ENCODE results near the gene P3H1.
A peak's percentile ranks its signal among the peaks of the same experiment; 100 is the strongest.
"Not testable (repeated sequence)": the region's sequence is repeated elsewhere in the genome, so short reads cannot be mapped to it uniquely, and the experiment has no call there.

P3H1 gene, protein sequence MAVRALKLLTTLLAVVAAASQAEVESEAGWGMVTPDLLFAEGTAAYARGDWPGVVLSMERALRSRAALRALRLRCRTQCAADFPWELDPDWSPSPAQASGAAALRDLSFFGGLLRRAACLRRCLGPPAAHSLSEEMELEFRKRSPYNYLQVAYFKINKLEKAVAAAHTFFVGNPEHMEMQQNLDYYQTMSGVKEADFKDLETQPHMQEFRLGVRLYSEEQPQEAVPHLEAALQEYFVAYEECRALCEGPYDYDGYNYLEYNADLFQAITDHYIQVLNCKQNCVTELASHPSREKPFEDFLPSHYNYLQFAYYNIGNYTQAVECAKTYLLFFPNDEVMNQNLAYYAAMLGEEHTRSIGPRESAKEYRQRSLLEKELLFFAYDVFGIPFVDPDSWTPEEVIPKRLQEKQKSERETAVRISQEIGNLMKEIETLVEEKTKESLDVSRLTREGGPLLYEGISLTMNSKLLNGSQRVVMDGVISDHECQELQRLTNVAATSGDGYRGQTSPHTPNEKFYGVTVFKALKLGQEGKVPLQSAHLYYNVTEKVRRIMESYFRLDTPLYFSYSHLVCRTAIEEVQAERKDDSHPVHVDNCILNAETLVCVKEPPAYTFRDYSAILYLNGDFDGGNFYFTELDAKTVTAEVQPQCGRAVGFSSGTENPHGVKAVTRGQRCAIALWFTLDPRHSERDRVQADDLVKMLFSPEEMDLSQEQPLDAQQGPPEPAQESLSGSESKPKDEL

DNA sequence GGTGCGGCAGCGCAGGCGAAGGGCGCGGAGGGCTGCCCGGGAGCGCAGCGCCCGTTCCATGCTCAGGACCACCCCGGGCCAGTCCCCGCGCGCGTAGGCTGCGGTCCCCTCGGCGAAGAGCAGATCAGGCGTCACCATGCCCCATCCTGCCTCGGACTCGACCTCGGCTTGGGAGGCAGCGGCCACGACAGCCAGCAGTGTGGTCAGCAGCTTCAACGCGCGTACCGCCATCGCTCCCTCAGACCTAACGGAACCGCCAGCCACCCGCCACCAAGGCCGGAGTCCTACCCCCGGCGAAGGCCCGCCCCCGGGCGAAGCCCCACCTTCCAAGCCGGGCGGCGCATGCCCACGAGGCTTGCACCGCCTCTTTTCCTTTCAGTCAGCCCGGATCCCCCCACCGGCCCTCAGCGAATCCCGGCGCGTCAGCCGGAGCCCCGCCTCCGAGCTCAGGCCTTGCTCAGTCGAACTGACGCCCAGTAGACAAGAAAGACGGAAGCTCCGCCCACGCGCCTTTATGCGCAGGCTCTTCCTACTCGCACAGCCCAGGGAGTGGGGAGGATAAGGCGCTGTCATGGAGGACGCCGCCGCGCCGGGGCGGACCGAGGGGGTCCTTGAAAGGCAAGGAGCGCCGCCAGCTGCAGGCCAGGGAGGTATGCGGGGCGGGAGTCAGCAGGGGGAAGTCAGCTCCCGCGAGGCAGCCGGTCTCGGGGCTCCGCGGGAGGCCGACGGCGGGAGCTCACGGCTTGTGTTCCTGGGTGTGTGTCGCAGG, at the start of gene P3H1, which contains the start of gene C1orf50:
Gene P3H1, minus strand, starts transcription at position 288 of the 769 bp plus-strand sequence. Its CDS starts 57 bp downstream, at position 231.
Gene C1orf50, plus strand, starts transcription at position 509 of the 769 bp plus-strand sequence. Its CDS starts 63 bp downstream, at position 572.
- DNase-seq (ENCODE audit: low read depth): peak; percentile 100

DNA sequence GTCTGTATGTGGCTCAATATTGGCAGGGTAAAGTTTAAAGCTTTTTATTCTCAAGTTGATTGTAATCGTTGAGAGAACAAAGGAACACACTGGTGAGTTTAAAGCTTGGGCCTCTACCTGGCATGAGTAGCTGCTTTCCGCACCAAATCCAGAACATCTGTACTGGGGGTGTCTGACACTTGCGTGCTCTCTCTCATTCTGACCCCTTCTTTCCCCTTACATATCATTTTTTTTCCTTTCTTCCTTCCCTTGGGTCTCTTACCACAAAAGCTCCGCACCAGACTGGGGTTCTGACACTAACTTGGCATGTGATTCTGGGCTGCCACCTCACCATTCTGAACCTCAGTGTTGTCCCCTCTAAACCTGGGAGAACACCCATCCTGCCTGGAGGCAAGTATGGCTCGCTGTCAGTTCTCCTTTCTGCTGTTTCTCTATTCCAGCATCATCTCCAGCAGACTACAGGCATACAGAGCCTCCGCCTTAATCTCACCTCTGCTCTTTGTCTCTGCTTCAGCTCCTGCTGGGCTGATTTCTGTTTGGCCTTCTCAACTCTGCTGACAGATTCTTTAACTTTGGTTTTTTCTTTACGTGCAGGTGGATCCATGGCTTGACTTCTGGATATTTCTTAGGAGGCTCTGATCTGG, 49.2 kb upstream of the P3H1 start:
- DNase-seq (ENCODE audit: low read depth): no peak

DNA sequence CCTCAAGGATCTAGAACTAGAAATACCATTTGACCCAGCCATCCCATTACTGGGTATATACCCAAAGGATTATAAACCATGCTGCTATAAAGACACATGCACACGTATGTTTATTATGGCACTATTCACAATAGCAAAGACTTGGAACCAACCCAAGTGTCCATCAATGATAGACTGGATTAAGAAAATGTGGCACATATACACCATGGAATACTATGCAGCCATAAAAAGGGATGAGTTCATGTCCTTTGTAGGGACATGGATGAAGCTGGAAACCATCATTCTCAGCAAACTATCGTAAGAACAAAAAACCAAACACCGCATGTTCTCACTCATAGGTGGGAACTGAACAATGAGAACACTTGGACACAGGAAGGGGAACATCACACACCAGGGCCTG, 48.0 kb upstream of the P3H1 start:
- not testable (repeated sequence) for DNase-seq (ENCODE audit: low read depth)

DNA sequence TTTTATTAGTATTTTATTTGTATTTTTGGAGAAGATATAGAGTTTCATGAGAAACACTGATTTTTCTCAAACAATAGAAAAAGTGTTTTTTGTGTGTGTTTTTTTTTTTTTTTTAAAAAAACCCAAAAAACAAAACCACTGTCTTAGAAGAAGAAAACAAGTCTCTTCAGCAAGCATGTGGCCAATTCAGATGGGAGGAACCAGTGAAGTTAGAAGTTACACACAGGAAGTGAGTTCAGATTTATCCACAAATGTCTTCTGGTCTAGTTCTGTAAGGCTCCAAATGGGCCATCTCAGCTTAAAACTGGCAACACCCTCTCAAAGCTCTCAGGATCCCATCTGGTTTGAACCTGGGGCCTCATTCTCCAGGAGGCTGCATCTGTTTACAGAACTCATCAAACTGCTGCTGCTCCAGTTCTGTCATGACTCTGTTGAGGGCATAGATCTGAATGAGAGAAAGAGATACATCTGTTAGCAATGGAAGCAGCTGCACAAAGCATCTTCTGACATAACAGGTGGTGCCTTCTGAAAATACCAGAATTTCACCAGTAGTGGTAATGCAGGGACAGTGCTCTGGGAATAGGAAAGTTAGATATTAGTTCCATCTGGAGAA, 40.3 kb upstream of the P3H1 start:
- DNase-seq (ENCODE audit: low read depth): no peak

DNA sequence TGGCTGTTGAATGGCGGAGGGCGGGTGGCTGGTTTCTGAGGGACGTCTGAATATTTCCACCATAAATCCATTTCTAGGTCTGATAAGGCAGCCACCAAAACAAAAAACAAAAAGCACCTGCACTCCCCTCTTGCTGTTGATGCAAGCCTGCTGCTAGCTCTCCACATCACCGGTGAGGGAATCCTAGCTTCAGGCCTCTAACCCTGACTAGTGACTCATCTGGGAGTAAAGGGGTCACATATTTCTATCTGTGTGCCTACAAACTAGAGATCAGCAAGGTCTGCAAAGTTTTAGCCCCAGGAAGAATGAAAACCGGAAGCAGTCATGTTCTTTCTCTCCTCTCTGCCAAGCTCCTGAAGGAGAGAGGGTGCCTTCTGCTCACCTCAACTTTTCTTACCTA, 39.8 kb upstream of the P3H1 start:
- no peak for DNase-seq (ENCODE audit: low read depth)

DNA sequence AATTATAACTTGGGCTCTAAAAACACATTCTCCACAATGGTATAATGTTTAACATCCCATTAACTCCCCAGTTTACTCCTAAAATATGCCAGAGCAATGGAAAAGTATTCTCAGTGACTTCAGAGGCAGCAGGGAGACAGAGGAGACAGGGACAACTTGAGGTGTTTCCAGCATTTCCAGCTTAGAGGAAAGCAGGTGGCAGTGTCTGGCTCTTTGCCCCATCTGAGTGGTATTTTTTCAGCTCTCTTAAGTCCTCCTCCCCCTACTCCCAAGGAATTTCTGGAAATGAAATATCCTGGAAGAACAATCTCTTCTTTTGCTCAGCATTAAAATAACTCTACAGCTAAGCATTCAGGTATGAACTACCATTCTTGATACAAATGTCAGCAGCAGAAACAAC, 39.3 kb upstream of the P3H1 start:
- no peak for DNase-seq (ENCODE audit: low read depth)

DNA sequence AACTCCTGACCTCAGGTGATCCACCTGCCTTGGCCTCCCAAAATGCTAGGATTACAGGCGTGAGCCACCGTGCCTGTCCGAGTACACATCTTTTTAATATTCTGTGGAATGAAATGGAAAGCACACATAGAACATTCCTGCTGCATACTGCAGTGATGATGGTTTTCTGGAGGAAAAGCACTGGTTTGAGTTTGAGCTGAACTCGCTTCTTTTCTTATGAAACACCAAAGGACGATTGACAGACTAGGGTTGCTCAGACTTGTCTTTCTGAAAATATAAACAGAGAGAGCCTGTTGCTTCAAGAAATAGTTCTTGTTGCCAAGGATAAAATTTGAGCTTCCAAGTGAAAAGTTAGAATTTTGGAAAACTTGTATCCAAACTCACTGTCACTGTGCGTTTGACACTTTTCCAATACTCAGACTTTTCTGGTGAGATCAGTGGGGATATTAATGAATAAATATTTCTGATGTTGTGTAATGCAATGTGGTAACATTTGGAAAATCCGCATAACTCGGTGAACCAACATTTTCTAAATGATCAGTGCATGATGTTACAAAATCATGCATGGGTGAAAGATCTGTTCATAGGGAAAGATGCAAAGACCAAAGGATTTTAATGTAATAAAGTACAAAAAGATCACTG, 35.1 kb upstream of the P3H1 start:
- DNase-seq (ENCODE audit: low read depth): no peak

DNA sequence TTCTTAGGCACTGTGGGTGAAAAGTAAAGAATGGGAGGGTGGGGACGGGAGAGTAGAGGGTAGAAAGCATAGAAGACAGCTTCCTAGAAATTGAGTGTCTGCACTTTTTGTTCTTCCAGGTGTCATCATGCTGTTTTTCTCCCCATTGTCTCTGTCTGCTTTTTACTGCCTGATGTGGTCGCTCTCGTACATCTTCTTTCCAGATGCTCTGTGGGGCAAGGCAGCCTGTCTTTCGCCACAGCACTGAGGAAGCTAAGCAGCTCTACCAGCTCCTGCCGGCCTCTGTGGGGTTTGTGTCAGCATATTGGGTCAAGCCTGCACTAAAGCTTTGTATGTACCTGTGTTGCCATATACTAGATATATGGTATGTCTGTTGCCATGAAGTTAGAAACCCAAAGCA, 31.2 kb upstream of the P3H1 start:
- no peak for DNase-seq (ENCODE audit: low read depth)

DNA sequence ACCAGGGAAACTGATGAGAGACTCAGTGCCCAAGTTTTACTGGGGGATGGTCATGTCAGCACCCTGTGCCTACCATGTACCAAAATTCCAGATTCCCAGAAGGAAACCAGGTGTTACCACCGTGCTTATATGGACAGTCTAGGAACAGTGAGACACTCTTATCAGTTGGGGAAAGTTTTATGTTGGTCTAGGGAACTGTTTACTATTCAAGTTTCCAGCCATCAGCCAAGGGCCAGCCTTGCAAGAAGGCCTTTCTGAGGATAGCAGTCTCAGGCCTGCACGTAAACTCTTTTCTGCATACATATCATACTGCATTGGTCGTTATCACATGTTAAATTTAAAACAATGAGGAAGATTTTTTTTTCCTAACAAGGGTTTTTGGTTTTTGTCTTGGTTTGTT, 30.6 kb upstream of the P3H1 start:
- DNase-seq (ENCODE audit: low read depth): no peak

DNA sequence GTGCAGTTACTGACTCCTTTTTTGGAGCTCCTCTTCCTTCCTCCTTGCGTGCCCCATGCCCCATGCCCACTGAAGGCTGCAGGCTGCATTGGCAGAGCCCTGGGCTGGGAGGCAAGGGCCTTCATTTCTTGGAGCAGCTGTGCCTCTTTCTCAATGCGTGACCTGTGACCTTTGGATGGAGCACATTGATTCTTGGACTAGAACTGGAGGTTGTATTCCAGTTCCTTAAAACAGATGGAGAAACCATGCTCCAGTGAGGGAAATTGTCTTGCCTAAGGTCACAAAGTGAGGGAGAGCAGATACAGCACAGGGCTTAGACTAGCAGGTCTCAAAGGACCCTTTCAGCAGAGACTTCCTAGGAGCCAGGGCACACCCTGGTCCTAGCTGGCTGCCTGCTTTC, 27.0 kb upstream of the P3H1 start:
- no peak for DNase-seq (ENCODE audit: low read depth)

DNA sequence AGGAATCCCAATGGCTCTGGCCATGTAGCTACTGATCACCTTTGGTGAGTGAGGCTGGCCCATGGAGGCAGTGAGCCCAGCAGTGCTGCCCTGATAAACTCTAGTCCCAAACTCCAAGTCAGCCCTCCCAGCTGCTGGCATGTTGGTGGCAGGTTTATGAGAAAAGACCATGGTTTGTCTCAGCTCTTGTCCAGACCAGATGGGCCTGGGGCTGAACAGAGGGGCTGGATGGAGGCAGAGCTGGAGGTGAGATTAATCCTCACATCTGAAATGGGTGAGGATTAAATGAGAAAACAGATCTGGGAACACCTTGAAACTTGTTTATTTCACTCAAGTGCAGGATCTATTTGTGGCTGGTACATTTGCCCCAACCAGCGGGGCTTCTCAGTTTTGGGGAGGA, 21.2 kb upstream of the P3H1 start:
- no peak for DNase-seq (ENCODE audit: low read depth)

DNA sequence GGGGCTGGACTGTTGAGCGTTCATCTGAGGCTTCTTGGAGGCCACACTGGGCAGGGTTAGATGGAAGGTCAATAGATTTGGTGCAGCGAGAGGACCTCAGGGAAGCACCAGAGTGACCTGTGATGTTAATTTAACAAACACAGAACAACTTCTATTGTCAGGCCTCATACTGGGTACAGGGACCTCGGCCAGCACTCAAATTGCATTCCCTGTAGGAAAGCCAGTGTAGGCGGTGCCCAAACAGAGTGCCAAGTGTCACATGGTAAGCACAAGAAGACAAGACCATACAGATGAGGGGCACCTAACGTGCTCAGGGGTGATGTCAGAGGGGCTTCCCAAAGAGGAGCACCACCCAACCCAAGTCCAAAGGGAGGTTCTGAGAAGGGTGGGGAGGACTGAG, 19.3 kb upstream of the P3H1 start:
- DNase-seq (ENCODE audit: low read depth): no peak

DNA sequence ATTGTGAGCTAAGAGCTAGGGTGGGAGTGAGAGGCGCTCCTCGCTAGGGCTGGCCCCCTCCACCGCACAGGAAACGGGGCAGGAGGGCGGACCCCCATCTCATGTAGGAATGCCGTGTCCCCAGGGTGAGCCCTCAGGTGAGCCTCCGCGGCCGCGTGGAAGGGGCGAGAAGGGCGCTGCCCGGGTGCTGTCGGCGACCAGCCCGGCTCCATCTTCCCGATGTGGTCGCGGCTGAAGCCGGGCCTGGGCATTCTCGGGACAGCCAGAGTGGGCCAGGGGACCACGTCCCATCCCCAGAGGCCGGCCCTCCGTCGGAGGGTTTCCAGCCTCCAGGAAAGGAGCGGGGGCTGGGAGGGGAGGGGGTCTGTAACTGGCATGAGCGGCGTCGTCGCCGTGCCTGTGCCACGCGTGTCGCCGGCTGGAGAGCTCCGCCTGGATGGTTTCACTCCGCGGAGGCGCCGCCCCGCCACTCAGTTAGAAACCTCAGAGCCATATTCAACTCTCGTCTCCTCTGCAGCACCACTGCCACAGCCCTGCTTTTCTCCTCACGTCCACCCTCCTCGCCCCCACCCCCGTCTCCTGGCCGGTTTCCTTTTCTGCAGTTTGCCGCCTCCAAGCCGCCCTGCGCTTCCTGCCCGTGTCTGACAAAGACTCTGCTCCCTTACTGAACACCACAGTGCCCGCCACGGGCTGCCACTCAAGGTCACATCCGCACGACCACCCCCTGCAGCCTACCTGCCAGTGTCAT, 18.3 kb upstream of the P3H1 start, which contains the start of gene TMEM269:
Gene TMEM269, plus strand, starts transcription at position 46 of the 748 bp plus-strand sequence. CDS start 4,903 bp downstream, outside the sequence.
- peak; percentile 15 for DNase-seq (ENCODE audit: low read depth)

DNA sequence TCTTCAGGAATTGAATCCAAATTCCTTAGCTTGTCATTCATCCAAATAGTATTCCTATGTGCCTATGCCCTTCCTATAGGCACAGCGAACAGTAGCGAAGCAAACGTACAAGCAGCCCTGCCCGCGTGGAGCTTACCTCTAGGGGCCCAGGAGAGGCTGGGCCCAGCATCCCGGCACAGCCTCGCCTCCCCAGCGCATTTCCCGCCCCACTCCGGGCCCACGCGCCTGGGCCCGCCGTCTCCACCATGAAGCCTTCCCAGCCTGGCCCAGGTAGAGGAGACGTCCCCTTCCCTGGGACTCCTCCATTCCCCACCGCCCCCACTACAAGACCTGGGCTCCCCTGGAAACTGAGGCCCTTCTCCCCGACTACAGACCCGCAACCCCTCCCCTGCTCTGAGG, 17.7 kb upstream of the P3H1 start:
- DNase-seq (ENCODE audit: low read depth): no peak

DNA sequence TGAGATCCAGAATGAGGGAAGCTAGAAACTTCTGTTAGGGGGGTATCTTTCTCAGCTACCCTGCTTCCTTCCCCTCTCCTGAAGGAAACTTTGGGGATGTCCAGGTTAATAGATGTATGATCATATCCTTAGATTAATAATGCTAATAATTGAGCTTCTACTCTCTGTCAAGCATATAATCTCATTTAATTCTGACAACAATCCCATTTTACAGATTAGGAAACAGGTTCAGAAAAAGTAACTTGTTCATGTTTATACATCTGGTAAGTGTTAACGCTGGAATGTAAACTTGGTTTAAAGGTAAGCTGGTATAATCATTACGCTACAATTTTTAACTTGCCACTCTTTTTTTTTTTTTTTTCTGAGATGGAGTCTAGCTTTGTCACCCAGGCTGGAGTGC, 16.3 kb upstream of the P3H1 start:
- DNase-seq (ENCODE audit: low read depth): no peak

DNA sequence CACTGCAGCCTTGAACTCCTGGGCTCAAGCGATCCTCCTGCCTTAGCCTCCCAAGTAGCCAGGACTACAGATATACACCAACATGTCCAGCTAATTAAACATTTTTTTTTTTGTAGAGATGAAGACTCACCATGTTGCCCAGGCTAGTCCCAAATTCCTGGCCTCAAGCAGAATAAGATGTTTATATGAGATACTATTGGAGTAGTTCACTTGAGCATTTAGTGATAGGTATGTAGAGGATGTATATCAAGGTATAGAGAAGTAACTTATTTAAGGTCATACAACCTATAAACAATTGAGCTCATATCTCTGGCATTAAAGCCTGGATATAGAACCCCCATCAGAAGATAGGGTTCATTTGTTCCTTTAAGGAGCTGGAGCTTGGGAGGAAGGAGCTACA, 13.3 kb upstream of the P3H1 start:
- no peak for DNase-seq (ENCODE audit: low read depth)

DNA sequence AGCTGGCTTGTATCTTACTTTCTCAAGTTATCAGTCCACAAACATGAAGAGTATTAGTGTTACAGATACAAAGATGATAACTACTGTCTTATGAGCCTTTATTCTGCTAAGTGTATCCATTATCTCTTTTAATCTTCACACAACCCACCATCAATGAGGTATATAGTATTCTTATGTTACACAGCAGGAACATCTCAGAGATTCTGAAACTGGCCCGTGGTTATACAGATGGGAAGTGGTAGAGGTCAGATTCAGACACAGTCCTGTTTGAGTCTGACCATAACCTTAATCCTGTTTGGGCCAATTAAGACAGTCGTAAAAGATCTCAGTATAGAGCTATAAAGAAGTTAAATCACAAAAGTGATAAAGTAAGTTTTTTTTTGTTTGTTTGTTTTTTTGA, 12.9 kb upstream of the P3H1 start:
- DNase-seq (ENCODE audit: low read depth): no peak

DNA sequence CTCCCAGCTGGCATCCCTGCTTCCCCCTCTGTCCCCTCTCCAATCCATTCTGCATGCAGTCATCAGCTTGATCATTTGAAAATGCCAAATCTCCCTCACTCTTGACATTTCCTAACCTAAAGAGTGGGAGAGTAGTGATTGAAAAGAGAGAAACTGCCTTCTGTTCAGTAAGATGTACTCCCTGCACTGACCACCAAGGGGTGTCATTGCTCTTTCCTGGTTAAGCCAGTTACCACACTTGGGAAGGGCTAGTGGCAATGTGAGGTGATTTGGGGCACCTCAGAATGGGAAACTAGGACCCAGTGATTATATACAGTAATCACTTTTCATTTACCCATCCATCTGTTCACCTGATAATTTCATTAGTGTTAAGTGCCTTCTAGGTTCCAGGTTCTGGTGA, 11.0 kb upstream of the P3H1 start:
- DNase-seq (ENCODE audit: low read depth): no peak

DNA sequence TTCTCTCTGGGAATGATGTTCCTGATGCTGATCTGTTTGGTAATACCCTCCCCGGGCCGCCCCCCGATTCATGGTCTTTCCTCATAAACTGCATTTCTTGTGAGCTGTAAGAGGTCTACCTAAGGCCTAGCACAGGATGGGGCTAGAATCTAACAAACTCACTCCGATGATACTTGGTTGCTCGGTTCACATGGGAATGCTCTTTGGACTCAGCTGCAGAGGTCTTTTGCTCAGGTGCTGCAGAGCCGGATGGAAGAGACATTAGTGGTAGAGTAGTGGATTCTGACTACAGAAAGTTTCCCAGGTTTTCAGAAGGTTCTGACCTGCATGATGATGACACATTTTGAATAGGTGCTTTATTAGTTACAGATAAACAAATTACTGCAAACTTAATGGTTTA, 9.7 kb upstream of the P3H1 start:
- no peak for DNase-seq (ENCODE audit: low read depth)

DNA sequence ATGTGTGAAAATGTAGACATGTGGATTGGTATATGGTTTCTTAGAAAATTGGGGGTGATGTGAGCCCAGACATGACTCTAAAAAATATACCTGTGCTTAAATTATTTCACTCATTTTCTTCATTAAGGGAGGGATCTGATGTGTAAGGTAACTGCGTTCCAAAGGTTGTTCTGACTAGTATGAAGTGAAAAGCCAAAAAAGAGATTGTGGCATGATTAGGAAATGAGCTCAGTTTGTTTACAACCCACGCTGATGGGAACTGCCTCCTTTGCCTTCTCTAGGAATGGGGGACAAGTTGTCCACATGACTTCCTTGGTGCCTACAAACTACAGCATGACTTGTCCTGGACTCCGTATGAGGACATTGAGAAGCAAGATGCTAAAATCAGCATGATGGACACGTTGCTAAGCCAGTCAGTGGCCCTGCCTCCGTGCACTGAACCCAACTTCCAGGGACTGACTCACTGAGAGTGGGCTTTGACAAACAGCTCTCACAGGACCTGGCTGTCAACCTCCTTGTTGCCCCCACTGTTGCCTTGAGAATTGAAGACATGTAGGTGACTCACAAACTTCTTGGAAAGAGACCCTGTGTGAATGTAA, 8.2 kb upstream of the P3H1 start:
- no peak for DNase-seq (ENCODE audit: low read depth)
